Calu3 (cell line): ENCODE results near the gene SYNDIG1L. TPM values are rescaled to one million over a fixed set of nuclear protein-coding genes. Genes with fewer than 3 reads are reported as not detected.

Experiments used
- BruUV-seq: library from RNA; stranded (reverse); fragments of 400-500 nt; replicated peaks from 2 replicates; lab custom pipeline; 2021; lab: Mats Ljungman, UMichigan
- CTCF ChIA-PET: fragments of 300-600 bp; sonication (Branson Sonifier 250); formaldehyde crosslinking; loops from one replicate; lab custom pipeline; 2022; ENCODE audit warnings: antibody characterized with exemption; lab: Charles Lee
- DNase-seq: peaks from one replicate; pipeline ENCODE4 v3.0.0; 2022
- H3K27ac Mint-ChIP-seq: one replicate; pipeline ENCODE4 v1.8.0; 2022; ENCODE audit warnings: mixed read lengths; ENCODE audit not compliant: unreplicated experiment
- H3K27me3 Mint-ChIP-seq: one replicate; pipeline ENCODE4 v1.8.0; 2022; ENCODE audit warnings: mixed read lengths; ENCODE audit not compliant: unreplicated experiment
- H3K36me3 Mint-ChIP-seq: one replicate; pipeline ENCODE4 v1.8.0; 2022; ENCODE audit warnings: mild to moderate bottlenecking, moderate library complexity, mixed read lengths; ENCODE audit not compliant: insufficient read depth, unreplicated experiment
- H3K4me1 Mint-ChIP-seq: one replicate; pipeline ENCODE4 v1.8.0; 2022; ENCODE audit warnings: mild to moderate bottlenecking, low read depth, mixed read lengths; ENCODE audit not compliant: unreplicated experiment
- H3K4me3 Mint-ChIP-seq: one replicate; pipeline ENCODE4 v1.8.0; 2022; ENCODE audit warnings: mild to moderate bottlenecking, low read depth, moderate library complexity, mixed read lengths; ENCODE audit not compliant: unreplicated experiment
- H3K9me3 Mint-ChIP-seq: one replicate; pipeline ENCODE4 v1.8.0; 2022; ENCODE audit warnings: low read depth, mixed read lengths; ENCODE audit not compliant: unreplicated experiment
- intact Hi-C: fragments of 100-400 bp; cut with micrococcal nuclease; formaldehyde crosslinking; loops from one replicate; pipeline ENCODE4 v1.10.0; 2022; ENCODE audit not compliant: unreplicated experiment
- total RNA-seq: library from RNA; stranded (reverse); gene quantifications from 2 replicates; pipeline ENCODE4 v1.2.3, GENCODE V29; 2022
- TF ChIP-seq, protein P1 (sequence below): fragments of 200-600 bp; IDR thresholded peaks from one replicate; pipeline ENCODE4 v1.8.0; 2022; ENCODE audit warnings: antibody characterized with exemption; ENCODE audit not compliant: unreplicated experiment

The SYNDIG1L gene
- total RNA-seq, 1 experiment from 2014 or later: not detected

DNA sequence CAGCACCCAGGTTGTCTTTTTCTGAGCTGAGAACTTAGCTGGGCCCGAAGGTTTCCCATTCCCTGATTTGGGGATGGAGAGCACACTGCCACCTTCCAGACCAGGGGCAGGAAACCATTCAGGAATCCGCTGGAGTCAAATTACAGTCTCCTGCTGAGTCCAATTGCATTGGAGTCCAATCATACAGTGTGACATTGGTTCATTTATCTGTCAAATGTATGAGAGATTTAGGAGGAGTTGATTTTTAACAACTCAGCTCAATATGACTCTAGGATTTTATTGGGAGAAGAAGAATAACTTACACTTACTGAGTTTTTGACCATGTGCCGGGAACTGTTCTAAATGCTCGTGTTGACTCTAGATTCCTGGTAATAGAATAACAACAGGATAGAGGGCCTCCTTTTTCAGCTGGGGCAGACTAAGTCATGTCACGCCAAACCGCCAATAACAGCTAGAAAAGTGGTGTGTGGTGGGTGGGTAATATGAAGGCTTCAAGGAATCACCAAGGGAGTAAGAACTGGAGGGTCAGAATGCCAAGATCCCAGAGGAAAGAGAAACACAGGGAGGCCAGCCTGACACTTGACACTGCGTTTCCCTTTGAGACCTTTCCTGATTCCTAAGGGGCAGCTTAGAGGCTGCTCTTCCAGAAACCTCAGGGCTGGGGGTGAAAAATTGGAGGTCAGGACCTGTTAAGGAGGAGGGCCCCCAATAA, 11.5 kb downstream of the SYNDIG1L start:
- H3K27ac Mint-ChIP-seq: no peak overlapping the region
- H3K9me3 Mint-ChIP-seq: no peaks in the 10 kb centered on the region
- no peaks in the 10 kb centered on the region for H3K36me3 Mint-ChIP-seq
- BruUV-seq: no TSS peak
- no peaks in the 10 kb centered on the region for H3K4me1 Mint-ChIP-seq
- CTCF ChIA-PET: no interaction called here
- intact Hi-C loops: no loop called here
- H3K27me3 Mint-ChIP-seq: peaks cover 52% of the 10 kb centered on the region
- no peak overlapping the region for H3K4me3 Mint-ChIP-seq
- DNase-seq: no peak
- TF ChIP-seq, protein P1, sequence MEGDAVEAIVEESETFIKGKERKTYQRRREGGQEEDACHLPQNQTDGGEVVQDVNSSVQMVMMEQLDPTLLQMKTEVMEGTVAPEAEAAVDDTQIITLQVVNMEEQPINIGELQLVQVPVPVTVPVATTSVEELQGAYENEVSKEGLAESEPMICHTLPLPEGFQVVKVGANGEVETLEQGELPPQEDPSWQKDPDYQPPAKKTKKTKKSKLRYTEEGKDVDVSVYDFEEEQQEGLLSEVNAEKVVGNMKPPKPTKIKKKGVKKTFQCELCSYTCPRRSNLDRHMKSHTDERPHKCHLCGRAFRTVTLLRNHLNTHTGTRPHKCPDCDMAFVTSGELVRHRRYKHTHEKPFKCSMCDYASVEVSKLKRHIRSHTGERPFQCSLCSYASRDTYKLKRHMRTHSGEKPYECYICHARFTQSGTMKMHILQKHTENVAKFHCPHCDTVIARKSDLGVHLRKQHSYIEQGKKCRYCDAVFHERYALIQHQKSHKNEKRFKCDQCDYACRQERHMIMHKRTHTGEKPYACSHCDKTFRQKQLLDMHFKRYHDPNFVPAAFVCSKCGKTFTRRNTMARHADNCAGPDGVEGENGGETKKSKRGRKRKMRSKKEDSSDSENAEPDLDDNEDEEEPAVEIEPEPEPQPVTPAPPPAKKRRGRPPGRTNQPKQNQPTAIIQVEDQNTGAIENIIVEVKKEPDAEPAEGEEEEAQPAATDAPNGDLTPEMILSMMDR: no peak

DNA sequence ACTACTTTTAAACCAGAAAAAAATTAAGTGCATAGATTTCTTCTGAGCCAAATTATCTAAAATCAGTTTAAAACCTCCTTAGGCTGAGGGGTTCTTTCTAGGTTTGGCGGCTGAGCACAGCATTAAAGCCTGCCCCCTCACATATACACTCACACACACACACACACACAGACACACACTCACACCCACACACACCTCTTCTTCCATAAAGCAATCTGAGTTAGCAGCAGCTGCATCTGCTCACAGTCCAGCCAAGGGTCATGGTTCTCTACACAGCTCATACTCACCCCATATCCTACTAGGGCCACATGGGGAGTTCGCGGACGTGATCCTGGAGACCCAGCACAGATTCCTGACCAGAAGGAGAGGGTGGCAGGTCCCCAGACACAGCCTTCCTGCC, 12.4 kb downstream of the SYNDIG1L start:
- no TSS peak for BruUV-seq
- intact Hi-C loops: no loop called here
- H3K36me3 Mint-ChIP-seq: no peaks in the 10 kb centered on the region
- DNase-seq: no peak
- H3K27ac Mint-ChIP-seq: no peak overlapping the region
- H3K4me1 Mint-ChIP-seq: no peaks in the 10 kb centered on the region
- H3K4me3 Mint-ChIP-seq: no peak overlapping the region
- TF ChIP-seq, protein P1: no peak
- H3K9me3 Mint-ChIP-seq: no peaks in the 10 kb centered on the region
- H3K27me3 Mint-ChIP-seq: peaks cover 55% of the 10 kb centered on the region
- CTCF ChIA-PET: no interaction called here

- no TSS peak for BruUV-seq
- TF ChIP-seq, protein P1: no peak
- intact Hi-C loops: no loop called here
- no peak overlapping the region for H3K27ac Mint-ChIP-seq
- H3K27me3 Mint-ChIP-seq: peaks cover 55% of the 10 kb centered on the region
- no peaks in the 10 kb centered on the region for H3K4me1 Mint-ChIP-seq
- CTCF ChIA-PET: interaction anchor here (0.6 kb wide), 1 partner anchor 31 kb away, joined by 3 read pairs; no protein-coding TSS in a partner anchor
- no peak for DNase-seq
- no peak overlapping the region for H3K4me3 Mint-ChIP-seq
- H3K36me3 Mint-ChIP-seq: no peaks in the 10 kb centered on the region
- no peaks in the 10 kb centered on the region for H3K9me3 Mint-ChIP-seq
Measured at GRCh38 chr14:74412753-74413152, 13.3 kb downstream of the SYNDIG1L start.

DNA sequence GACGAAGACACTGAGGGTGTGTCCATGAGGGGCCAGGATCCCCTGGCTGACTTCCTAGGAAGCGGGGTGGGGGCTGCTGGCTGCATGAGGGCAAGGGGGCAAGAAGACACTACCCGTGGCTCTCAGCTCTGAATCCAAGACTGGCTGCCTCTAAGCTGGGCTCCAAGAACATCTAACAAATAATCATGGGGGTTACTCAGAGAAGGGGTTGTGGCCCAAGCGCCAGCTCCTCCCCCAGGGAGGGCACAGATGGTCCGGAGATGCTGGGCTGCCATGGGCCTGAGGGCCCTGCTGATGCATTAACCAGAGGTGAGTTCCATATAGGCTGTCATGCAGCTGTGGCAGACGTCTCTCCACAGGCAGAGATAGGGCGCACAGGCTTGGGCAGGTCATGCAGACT, 14.3 kb downstream of the SYNDIG1L start:
- no peaks in the 10 kb centered on the region for H3K36me3 Mint-ChIP-seq
- BruUV-seq: no TSS peak

More for the DNA sequence above, 14.3 kb downstream of the SYNDIG1L start:
- H3K4me3 Mint-ChIP-seq: no peak overlapping the region
- DNase-seq: no peak
- no peak overlapping the region for H3K27ac Mint-ChIP-seq
- no peaks in the 10 kb centered on the region for H3K9me3 Mint-ChIP-seq
- CTCF ChIA-PET: no interaction called here
- H3K4me1 Mint-ChIP-seq: no peaks in the 10 kb centered on the region
- peaks cover 65% of the 10 kb centered on the region for H3K27me3 Mint-ChIP-seq
- TF ChIP-seq, protein P1: no peak
- intact Hi-C loops: no loop called here
